PC-3 (cell line): ENCODE measurements around the gene NFATC1. TPM values are rescaled to one million over a fixed set of nuclear protein-coding genes. Genes with fewer than 3 reads are reported as not detected.

Source experiments
- ATAC-seq: fragments of 200-7000 bp; cut with Tn5 transposase; 2 replicates; pipeline ENCODE4 v1.9.1; 2020; ENCODE audit warnings: mild to moderate bottlenecking, moderate library complexity
- BruUV-seq: library from RNA; stranded (reverse); fragments of 400-500 nt; replicated peaks from 2 replicates; lab custom pipeline; 2021; lab: Mats Ljungman, UMichigan
- CTCF ChIA-PET: fragments of 300-600 bp; sonication (Branson Sonifier 250); formaldehyde crosslinking; loops from one replicate; lab custom pipeline; 2022; ENCODE audit warnings: antibody characterized with exemption; lab: Charles Lee
- POLR2A ChIA-PET: fragments of 300-600 bp; sonication (Branson Sonifier 250); formaldehyde crosslinking; loops from one replicate; lab custom pipeline; 2022; ENCODE audit warnings: antibody characterized with exemption; ENCODE audit not compliant: unreplicated experiment; lab: Charles Lee
- DNase-seq: peaks from one replicate; pipeline ENCODE4 v3.0.0-alpha.2; 2015
- H2AFZ ChIP-seq: fragments of 300-600 bp; sonication (generic); 2 replicates; pipeline ENCODE4 v1.6.0; 2016; ENCODE audit warnings: antibody characterized with exemption, low read length
- H3F3A ChIP-seq: fragments of 300-600 bp; sonication (generic); one replicate; pipeline ENCODE4 v1.6.0; 2017; ENCODE audit warnings: antibody characterized with exemption, low read length, control low read depth, mild to moderate bottlenecking; ENCODE audit not compliant: unreplicated experiment
- H3K27ac ChIP-seq: fragments of 300-600 bp; sonication (generic); 2 replicates; pipeline ENCODE4 v1.5.1; 2016; ENCODE audit warnings: mild to moderate bottlenecking, low read length
- H3K27me3 ChIP-seq: fragments of 300-600 bp; sonication (generic); 2 replicates; pipeline ENCODE4 v1.6.1; 2016; ENCODE audit warnings: low read length, mixed read lengths
- H3K36me3 ChIP-seq: fragments of 300-600 bp; sonication (generic); 2 replicates; pipeline ENCODE4 v1.6.1; 2016; ENCODE audit warnings: low read depth, mixed run types, low read length, mixed read lengths
- H3K4me1 ChIP-seq: fragments of 300-600 bp; sonication (generic); 2 replicates; pipeline ENCODE4 v1.5.1; 2016; ENCODE audit warnings: low read length; ENCODE audit not compliant: insufficient read depth
- H3K4me2 ChIP-seq: fragments of 300-600 bp; sonication (generic); 2 replicates; pipeline ENCODE4 v1.6.0; 2016; ENCODE audit warnings: low read length
- H3K4me3 ChIP-seq: fragments of 300-600 bp; sonication (generic); 2 replicates; pipeline ENCODE4 v1.5.1; 2016; ENCODE audit warnings: mild to moderate bottlenecking, low read length, mixed read lengths
- H3K79me2 ChIP-seq: fragments of 300-600 bp; sonication (generic); 2 replicates; pipeline ENCODE4 v1.6.1; 2017; ENCODE audit warnings: low read length, mixed read lengths
- H3K9ac ChIP-seq: fragments of 300-600 bp; sonication (generic); 2 replicates; pipeline ENCODE4 v1.6.0; 2016; ENCODE audit warnings: mild to moderate bottlenecking, low read length
- H3K9me2 ChIP-seq: fragments of 300-600 bp; sonication (generic); replicated peaks from 2 replicates; pipeline ENCODE4 v1.6.1; 2016; ENCODE audit warnings: mixed run types, low read length, mixed read lengths
- H3K9me3 ChIP-seq: fragments of 300-600 bp; sonication (generic); 2 replicates; pipeline ENCODE4 v1.6.1; 2016; ENCODE audit warnings: low read length, mixed read lengths
- H4K20me1 ChIP-seq: fragments of 300-600 bp; sonication (generic); 2 replicates; pipeline ENCODE4 v1.6.1; 2016; ENCODE audit warnings: low read length, mixed read lengths
- EZH2 ChIP-seq: fragments of 300-600 bp; sonication (generic); IDR thresholded peaks from one replicate; pipeline ENCODE4 v1.6.1; 2017; ENCODE audit warnings: antibody characterized with exemption, mild to moderate bottlenecking, low read length; ENCODE audit not compliant: unreplicated experiment
- EZH2phosphoT487 ChIP-seq: fragments of 300-600 bp; sonication (generic); IDR thresholded peaks from 2 replicates; pipeline ENCODE4 v1.6.1; 2018; ENCODE audit warnings: mild to moderate bottlenecking, antibody characterized with exemption, low read length, borderline replicate concordance
- intact Hi-C: fragments of 100-400 bp; cut with micrococcal nuclease; formaldehyde crosslinking; loops from 2 replicates; pipeline ENCODE4 v1.9.0; 2023
- total RNA-seq: library from RNA; depleted of rRNA; stranded (reverse); fragments of >200 nt; gene quantifications from 2 replicates; pipeline ENCODE4 v1.2.3, GENCODE V29; 2014
- TF ChIP-seq, protein P1 (sequence below): fragments of 300-600 bp; sonication (generic); conservative IDR thresholded peaks from 2 replicates; pipeline ENCODE4 v1.5.1; 2017; ENCODE audit warnings: antibody characterized with exemption, low read depth, mild to moderate bottlenecking, low read length

Gene NFATC1
- total RNA-seq, 1 experiment from 2014 or later = 5.9 TPM

DNA sequence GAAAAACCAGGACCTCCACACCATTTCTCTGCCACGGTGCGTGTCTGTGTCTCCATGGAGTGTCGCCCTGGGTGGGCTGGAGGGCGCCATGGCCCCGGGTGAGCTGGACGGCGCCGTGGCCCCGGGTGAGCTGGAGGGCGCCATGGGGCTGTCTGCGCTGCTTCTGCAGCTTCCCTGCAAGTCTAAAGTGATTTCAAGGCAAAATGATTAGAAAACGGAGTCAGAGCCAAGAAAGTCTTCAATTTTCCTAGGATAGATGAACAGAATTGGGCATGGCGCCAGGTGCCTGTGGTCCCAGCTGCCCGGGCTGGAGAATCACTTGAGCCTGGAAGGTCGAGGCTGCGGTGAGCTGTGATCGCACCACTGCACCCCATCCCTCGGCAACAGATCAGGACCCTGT is 27.7 kb upstream of the NFATC1 start:
- no peak overlapping the region for H2AFZ ChIP-seq
- H3K4me2 ChIP-seq = no peak overlapping the region
- DNase-seq (no peak), ATAC-seq (no peak)
- H3K79me2 ChIP-seq = no peaks in the 10 kb centered on the region
- ChIA-PET POLR2A (no interaction called here), CTCF (no interaction called here)
- no peak overlapping the region for H3K27ac ChIP-seq
- intact Hi-C loops = no loop called here
- no TSS peak for BruUV-seq
- no peaks in the 10 kb centered on the region for H4K20me1 ChIP-seq
- H3K9ac ChIP-seq = no peak overlapping the region
- no peak overlapping the region for H3K4me3 ChIP-seq
- H3K9me3 ChIP-seq = no peaks in the 10 kb centered on the region
- no peaks in the 10 kb centered on the region for H3K36me3 ChIP-seq
- TF ChIP-seq, protein P1, sequence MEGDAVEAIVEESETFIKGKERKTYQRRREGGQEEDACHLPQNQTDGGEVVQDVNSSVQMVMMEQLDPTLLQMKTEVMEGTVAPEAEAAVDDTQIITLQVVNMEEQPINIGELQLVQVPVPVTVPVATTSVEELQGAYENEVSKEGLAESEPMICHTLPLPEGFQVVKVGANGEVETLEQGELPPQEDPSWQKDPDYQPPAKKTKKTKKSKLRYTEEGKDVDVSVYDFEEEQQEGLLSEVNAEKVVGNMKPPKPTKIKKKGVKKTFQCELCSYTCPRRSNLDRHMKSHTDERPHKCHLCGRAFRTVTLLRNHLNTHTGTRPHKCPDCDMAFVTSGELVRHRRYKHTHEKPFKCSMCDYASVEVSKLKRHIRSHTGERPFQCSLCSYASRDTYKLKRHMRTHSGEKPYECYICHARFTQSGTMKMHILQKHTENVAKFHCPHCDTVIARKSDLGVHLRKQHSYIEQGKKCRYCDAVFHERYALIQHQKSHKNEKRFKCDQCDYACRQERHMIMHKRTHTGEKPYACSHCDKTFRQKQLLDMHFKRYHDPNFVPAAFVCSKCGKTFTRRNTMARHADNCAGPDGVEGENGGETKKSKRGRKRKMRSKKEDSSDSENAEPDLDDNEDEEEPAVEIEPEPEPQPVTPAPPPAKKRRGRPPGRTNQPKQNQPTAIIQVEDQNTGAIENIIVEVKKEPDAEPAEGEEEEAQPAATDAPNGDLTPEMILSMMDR = no peak
- no peak for TF ChIP-seq EZH2
- no peak for TF ChIP-seq EZH2phosphoT487
- no peaks in the 10 kb centered on the region for H3K9me2 ChIP-seq
- no peaks in the 10 kb centered on the region for H3K4me1 ChIP-seq
- no peaks in the 10 kb centered on the region for H3F3A ChIP-seq
- no peaks in the 10 kb centered on the region for H3K27me3 ChIP-seq

DNA sequence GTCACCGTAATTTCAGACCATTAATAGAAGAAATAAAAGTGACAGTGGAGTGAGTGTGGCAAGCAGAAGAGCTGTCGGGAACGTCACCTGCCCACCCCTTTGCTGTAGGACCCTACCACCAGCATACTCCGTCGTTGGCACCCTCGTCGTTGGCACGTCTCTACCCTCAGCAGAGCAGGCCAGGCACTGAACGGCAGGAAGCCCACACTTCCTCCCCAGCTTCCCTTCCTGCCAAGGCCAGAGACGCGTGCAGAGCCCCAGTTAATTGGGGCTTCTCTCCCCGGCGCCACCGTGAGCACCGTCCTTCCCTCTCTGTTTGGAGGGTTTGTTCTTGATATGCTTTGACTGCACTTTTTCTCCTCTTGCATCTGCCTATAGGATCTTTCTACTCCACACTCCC is 27.0 kb upstream of the NFATC1 start:
- Histone ChIP-seq H3K4me2 (no peak overlapping the region), H3K36me3 (no peaks in the 10 kb centered on the region), H4K20me1 (no peaks in the 10 kb centered on the region), H3K27me3 (no peaks in the 10 kb centered on the region), H3K4me1 (no peaks in the 10 kb centered on the region), H3K9me2 (no peaks in the 10 kb centered on the region), H3K4me3 (no peak overlapping the region), H3K27ac (no peak overlapping the region), H3K9ac (no peak overlapping the region), H2AFZ (no peak overlapping the region), H3K79me2 (no peaks in the 10 kb centered on the region), H3K9me3 (no peaks in the 10 kb centered on the region), H3F3A (no peaks in the 10 kb centered on the region)
- ATAC-seq = no peak
- no peak for TF ChIP-seq EZH2
- no peak for TF ChIP-seq EZH2phosphoT487
- TF ChIP-seq, protein P1 = no peak
- DNase-seq = no peak
- no TSS peak for BruUV-seq
- CTCF ChIA-PET = no interaction called here
- POLR2A ChIA-PET = no interaction called here
- intact Hi-C loops = no loop called here

DNA sequence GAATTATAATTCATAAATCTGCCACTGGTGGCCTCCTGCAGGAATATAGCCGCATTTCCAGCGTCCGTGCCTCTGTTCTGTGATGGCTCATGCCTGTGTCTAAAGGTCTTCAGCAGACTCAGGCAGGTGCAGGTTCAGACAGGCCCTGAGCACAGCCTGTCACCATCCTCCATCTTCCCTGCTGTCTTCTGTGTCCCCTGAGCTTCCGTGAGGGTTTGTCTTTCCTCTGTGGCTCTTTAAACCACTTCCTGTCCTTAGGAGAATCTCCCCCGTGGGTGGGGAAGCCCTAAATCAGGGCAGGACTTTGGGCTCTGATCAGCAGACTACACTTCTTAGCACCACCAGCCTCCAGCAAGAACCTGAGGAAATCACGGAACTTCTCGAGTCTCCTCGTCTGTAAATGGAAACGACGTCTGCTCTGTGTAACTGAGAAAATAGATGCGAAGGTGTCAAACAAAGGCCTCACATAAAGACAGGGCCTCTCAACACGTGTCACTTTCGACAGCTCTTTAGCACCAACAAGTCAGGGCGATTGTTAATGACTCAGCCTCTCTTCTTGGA is 24.1 kb upstream of the NFATC1 start:
- intact Hi-C loops = no loop called here
- CTCF ChIA-PET = no interaction called here
- Histone ChIP-seq H3K27me3 (no peaks in the 10 kb centered on the region), H2AFZ (no peak overlapping the region), H3K4me2 (no peak overlapping the region), H3K4me3 (no peak overlapping the region), H3F3A (no peaks in the 10 kb centered on the region), H3K9me3 (no peaks in the 10 kb centered on the region), H3K9ac (no peak overlapping the region), H3K79me2 (no peaks in the 10 kb centered on the region), H3K9me2 (no peaks in the 10 kb centered on the region), H3K27ac (no peak overlapping the region), H3K4me1 (no peaks in the 10 kb centered on the region), H4K20me1 (no peaks in the 10 kb centered on the region), H3K36me3 (no peaks in the 10 kb centered on the region)
- no peak for TF ChIP-seq EZH2phosphoT487
- TF ChIP-seq, protein P1 = no peak
- TF ChIP-seq EZH2 = no peak
- DNase-seq = no peak
- no peak for ATAC-seq
- no TSS peak for BruUV-seq
- POLR2A ChIA-PET = no interaction called here
